Activated naive CD8-positive, alpha-beta T cell treated with anti-CD3 and anti-CD28 coated beads for 36 hours (primary cell): ENCODE data around the gene SLC12A9. TPM values are rescaled to one million over a fixed set of nuclear protein-coding genes. Genes with fewer than 3 reads are reported as not detected.

ENCODE experiments used
- DNase-seq: peaks from one replicate; pipeline ENCODE4 v3.0.0; 2021
- H3K27ac Mint-ChIP-seq: one replicate; pipeline ENCODE4 v1.8.0; 2022; ENCODE audit warnings: mild to moderate bottlenecking, moderate library complexity, mixed read lengths
- H3K27me3 Mint-ChIP-seq: one replicate; pipeline ENCODE4 v1.8.0; 2022; ENCODE audit warnings: mild to moderate bottlenecking, mixed read lengths
- H3K36me3 Mint-ChIP-seq: one replicate; pipeline ENCODE4 v1.8.0; 2021; ENCODE audit warnings: mild to moderate bottlenecking, mixed read lengths
- H3K4me1 Mint-ChIP-seq: one replicate; pipeline ENCODE4 v1.8.0; 2021; ENCODE audit warnings: mixed read lengths
- H3K4me3 Mint-ChIP-seq: one replicate; pipeline ENCODE4 v1.8.0; 2022; ENCODE audit warnings: mild to moderate bottlenecking, moderate library complexity, mixed read lengths
- H3K9me3 Mint-ChIP-seq: one replicate; pipeline ENCODE4 v1.8.0; 2022; ENCODE audit warnings: mixed read lengths
- total RNA-seq, 2 experiments: library from RNA; stranded (reverse); gene quantifications; one replicate each; pipeline ENCODE4 v1.2.3, GENCODE V29; 2021

Gene SLC12A9
- total RNA-seq, 2 experiments from 2014 or later, result 13.4 to 14.6 TPM

DNA sequence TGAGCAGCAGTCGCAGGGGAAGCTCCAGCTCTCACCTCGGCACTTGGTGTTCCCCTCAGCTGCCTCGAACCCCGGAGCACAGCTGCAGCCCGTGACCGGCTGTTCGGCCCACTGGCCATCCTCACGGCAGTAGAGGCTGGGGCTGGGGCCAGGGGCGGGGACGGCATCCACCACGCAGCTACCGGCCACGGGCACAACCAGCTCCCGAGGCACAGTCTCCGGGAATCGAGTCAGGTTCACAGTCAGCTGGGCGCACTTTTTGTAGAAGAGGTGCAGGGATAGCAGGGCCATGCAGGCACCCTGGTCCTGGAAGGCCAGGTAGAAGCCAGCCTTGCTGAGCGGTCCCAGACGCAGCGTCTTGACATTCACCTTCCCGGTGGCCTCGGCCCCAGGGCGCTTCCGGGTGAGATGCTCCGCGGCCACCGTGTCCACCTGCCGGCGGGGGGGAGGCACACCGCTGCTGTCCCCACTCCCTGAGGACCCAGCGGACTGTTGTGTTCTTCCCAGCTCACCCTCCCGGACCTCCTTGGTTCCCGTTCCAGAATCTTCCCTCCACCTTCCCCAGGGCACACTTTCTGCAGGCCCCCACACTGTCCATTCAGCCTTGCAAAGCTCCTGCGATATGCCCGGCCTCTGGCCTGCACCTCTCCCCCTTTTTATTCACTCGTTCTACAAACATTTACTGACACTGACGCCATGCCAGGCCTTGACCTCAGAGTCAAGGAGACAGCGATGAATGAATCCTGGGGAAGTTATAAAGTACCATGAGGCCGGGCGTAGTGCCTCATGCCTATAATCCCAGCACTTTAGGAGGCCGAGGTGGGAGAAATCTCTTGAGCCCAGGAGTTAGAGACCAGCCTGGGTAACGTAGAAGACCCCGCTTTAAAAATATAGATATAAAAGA, 30.0 kb upstream of the SLC12A9 start:
- H3K27ac Mint-ChIP-seq, result no peak overlapping the region
- H3K4me3 Mint-ChIP-seq, result no peak overlapping the region
- no peak for DNase-seq
- H3K9me3 Mint-ChIP-seq, result no peaks in the 10 kb centered on the region
- peaks cover 25% of the 10 kb centered on the region for H3K27me3 Mint-ChIP-seq
- no peaks in the 10 kb centered on the region for H3K36me3 Mint-ChIP-seq
- H3K4me1 Mint-ChIP-seq, result peaks cover 12% of the 10 kb centered on the region

- Mint-ChIP-seq H3K27ac (no peak overlapping the region), H3K27me3 (peaks cover 31% of the 10 kb centered on the region), H3K4me1 (peaks cover 17% of the 10 kb centered on the region), H3K4me3 (no peak overlapping the region), H3K9me3 (no peaks in the 10 kb centered on the region), H3K36me3 (peaks cover 2% of the 10 kb centered on the region)
- no peak for DNase-seq
Measured at GRCh38 chr7:100823140-100823525, 29.4 kb upstream of the SLC12A9 start.

DNA sequence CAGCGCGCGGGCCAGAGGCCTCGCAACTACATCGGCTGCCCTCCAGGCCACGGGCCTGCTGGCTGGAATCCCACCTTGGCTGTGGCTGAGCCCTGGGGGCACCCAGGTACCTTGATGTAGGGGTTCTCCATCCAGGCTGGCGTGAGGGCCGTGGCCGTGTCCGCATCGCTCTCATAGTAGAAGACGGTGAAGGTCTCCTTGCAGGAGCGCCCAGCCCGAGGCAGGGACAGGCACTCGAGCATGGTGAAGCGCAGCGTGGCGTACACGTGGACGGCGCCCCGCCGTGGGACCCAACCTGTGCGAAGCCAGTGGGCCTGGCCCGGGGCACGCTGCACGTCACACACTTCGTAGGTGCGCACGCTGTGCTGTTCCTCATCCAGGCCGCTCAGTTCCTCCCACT, 29.0 kb upstream of the SLC12A9 start:
- DNase-seq, result no peak
- peaks cover 2% of the 10 kb centered on the region for H3K36me3 Mint-ChIP-seq
- H3K27me3 Mint-ChIP-seq, result peaks cover 35% of the 10 kb centered on the region
- H3K4me3 Mint-ChIP-seq, result no peak overlapping the region
- H3K27ac Mint-ChIP-seq, result no peak overlapping the region
- H3K4me1 Mint-ChIP-seq, result peaks cover 18% of the 10 kb centered on the region
- no peaks in the 10 kb centered on the region for H3K9me3 Mint-ChIP-seq

DNA sequence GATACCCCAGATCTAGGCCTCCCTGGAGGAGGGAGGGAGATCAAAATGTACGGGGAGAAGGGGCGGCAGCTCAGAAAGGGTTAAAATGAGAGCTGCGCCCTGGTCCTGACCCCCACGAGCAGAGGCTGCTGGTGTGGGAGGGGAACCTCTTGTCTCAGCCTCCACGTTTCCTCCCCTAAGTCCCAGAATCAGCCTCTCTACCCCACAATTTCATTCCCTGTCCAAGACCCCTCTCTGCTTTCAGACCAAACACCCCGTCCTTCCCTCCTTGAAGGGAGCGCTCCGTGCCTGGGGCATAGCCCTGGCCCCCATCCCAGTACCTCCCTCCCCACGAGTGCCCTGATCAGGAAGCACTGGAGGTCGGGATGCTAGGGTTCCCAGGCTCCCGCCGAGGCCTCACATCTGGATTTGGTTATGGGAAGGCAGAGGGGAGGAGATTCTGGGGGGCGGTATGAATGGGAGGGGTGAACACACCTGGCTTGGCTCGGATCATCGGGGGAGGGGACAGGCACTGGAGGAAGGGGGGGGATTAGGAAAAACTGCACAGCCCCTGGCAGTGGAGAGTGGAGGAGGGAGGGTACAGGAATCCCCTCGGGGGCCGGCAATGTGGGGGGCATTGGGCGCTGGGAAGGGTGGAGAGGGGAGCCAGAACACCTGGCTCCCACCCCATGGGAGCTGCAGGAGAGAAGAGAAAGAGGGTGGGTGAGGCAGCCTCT, 27.9 kb upstream of the SLC12A9 start:
- peaks cover 19% of the 10 kb centered on the region for H3K4me1 Mint-ChIP-seq
- peaks cover 41% of the 10 kb centered on the region for H3K27me3 Mint-ChIP-seq
- no peak overlapping the region for H3K4me3 Mint-ChIP-seq
- no peaks in the 10 kb centered on the region for H3K9me3 Mint-ChIP-seq
- H3K27ac Mint-ChIP-seq, result no peak overlapping the region
- DNase-seq, result no peak
- peaks cover 2% of the 10 kb centered on the region for H3K36me3 Mint-ChIP-seq

DNA sequence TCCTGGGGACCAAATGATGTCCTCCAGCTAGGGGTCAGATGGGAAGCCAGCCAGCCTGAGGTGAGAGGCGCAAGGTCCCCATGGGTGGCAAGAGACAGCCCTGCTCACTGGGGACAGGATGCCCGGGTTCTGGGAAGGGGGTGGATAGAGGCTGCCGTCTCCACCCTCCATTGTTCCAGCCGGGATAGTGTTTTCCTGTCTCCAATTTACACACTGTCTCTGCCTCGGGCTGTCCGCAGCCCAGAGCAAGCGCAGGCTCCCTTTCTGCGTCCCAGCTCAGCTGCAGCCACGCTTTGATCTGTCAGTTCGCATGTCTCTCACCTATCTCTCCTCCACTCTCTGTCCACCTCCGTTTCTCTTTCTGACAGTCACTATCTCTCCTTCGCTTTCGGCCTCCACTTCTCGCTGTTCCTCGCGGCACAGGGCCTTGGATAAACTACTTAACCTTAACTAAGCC, 27.3 kb upstream of the SLC12A9 start:
- DNase-seq, result no peak
- no peaks in the 10 kb centered on the region for H3K9me3 Mint-ChIP-seq
- H3K4me3 Mint-ChIP-seq, result no peak overlapping the region
- H3K27ac Mint-ChIP-seq, result no peak overlapping the region
- H3K27me3 Mint-ChIP-seq, result peaks cover 41% of the 10 kb centered on the region
- peaks cover 2% of the 10 kb centered on the region for H3K36me3 Mint-ChIP-seq
- peaks cover 19% of the 10 kb centered on the region for H3K4me1 Mint-ChIP-seq

GRCh38 chr7:100825751-100826513, 26.6 kb upstream of the SLC12A9 start:
- Mint-ChIP-seq H3K36me3 (peaks cover 2% of the 10 kb centered on the region), H3K9me3 (no peaks in the 10 kb centered on the region), H3K27ac (no peak overlapping the region), H3K27me3 (peaks cover 41% of the 10 kb centered on the region), H3K4me3 (peak overlapping the region; percentile 51), H3K4me1 (peaks cover 19% of the 10 kb centered on the region)
- DNase-seq, result no peak

- Mint-ChIP-seq H3K9me3 (no peaks in the 10 kb centered on the region), H3K4me3 (peak overlapping the region; percentile 51), H3K4me1 (peaks cover 19% of the 10 kb centered on the region), H3K27ac (no peak overlapping the region), H3K36me3 (peaks cover 2% of the 10 kb centered on the region), H3K27me3 (peaks cover 41% of the 10 kb centered on the region)
- peak; percentile 12 for DNase-seq
Measured at GRCh38 chr7:100826514-100827329, 25.8 kb upstream of the SLC12A9 start.

GRCh38 chr7:100827330-100828226, 24.9 kb upstream of the SLC12A9 start, which contains the start of gene EPHB4:
Gene EPHB4, minus strand, starts transcription at chr7:100827523. Its CDS starts 493 bp downstream, at chr7:100827030.
- Mint-ChIP-seq H3K4me3 (peak within 1 kb of the TSS; percentile 73), H3K4me1 (peaks cover 19% of the 10 kb centered on the region)
- no peak for DNase-seq

GRCh38 chr7:100829150-100829716, 23.3 kb upstream of the SLC12A9 start:
- Mint-ChIP-seq H3K9me3 (no peaks in the 10 kb centered on the region), H3K4me3 (no peak overlapping the region), H3K36me3 (peaks cover 2% of the 10 kb centered on the region), H3K27ac (no peak overlapping the region), H3K27me3 (peaks cover 41% of the 10 kb centered on the region), H3K4me1 (peaks cover 19% of the 10 kb centered on the region)
- no peak for DNase-seq

More at GRCh38 chr7:100827330-100828226, 24.9 kb upstream of the SLC12A9 start, which contains the start of gene EPHB4:
- H3K9me3 Mint-ChIP-seq, result no peaks in the 10 kb centered on the region
- H3K27me3 Mint-ChIP-seq, result peaks cover 41% of the 10 kb centered on the region
- H3K27ac Mint-ChIP-seq, result no peak within 1 kb of the TSS
- H3K36me3 Mint-ChIP-seq, result peaks cover 2% of the 10 kb centered on the region

- Mint-ChIP-seq H3K27ac (no peak overlapping the region), H3K4me3 (no peak overlapping the region), H3K4me1 (peaks cover 18% of the 10 kb centered on the region), H3K36me3 (peaks cover 2% of the 10 kb centered on the region), H3K27me3 (peaks cover 32% of the 10 kb centered on the region), H3K9me3 (no peaks in the 10 kb centered on the region)
- no peak for DNase-seq
Measured at GRCh38 chr7:100830396-100830795, 22.1 kb upstream of the SLC12A9 start.

GRCh38 chr7:100832281-100832633, 20.3 kb upstream of the SLC12A9 start:
- DNase-seq, result no peak
- Mint-ChIP-seq H3K4me1 (peaks cover 12% of the 10 kb centered on the region), H3K27ac (no peak overlapping the region), H3K9me3 (no peaks in the 10 kb centered on the region), H3K4me3 (no peak overlapping the region), H3K36me3 (peaks cover 3% of the 10 kb centered on the region), H3K27me3 (peaks cover 19% of the 10 kb centered on the region)

- Mint-ChIP-seq H3K4me3 (peak overlapping the region; percentile 8), H3K27me3 (no peaks in the 10 kb centered on the region), H3K36me3 (peaks cover 1% of the 10 kb centered on the region), H3K4me1 (peaks cover 6% of the 10 kb centered on the region), H3K27ac (no peak overlapping the region), H3K9me3 (no peaks in the 10 kb centered on the region)
- no peak for DNase-seq
Measured at GRCh38 chr7:100835903-100836811, 16.4 kb upstream of the SLC12A9 start.
